IPS-NIHi7 (cell line): ENCODE data around the gene GARIN3.
"Not testable (repeated sequence)": the region's sequence is repeated elsewhere in the genome, so short reads cannot be mapped to it uniquely, and the experiment has no call there.

Source experiments
- DNase-seq: peaks from one replicate; pipeline ENCODE4 v3.0.0; 2012; ENCODE audit warnings: mixed read lengths; ENCODE audit errors: extremely low spot score

GARIN3 gene

GRCh38 chr5:157166214-157167213 is at the start of gene GARIN3:
Gene GARIN3 (minus strand): TSS chr5:157166264. CDS start chr5:157166168, 96 bp downstream.
- DNase-seq = no peak

DNA sequence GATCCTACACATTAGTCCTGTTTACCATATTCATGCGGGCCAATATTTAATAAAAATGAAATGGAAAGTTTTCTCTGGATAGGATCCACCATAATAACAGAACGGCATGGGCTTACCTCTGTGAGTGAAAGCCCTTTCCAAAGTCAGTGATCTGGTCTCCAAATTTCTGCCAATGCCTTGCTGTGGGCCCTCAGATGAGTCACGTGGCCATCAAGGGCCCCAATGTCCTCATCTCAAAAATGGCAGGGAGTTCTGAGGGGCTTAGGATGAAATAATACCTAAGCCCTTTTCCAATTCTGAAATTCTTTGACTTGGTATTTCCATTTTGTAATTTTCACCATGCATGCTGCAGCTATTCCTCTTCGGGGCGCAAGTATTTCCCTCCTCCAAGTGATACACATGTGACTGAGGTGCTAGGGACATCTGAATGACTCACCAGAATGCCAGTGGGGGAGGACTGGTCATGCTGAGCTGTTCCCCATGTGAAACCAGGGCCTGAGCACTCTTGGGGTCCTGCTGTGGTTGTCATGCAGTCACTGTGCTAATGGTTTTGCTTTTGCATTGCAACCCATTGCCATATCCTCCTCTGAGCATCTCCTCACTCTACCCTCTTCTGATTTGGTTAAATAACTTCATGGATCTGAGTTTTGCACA is 49.6 kb upstream of the GARIN3 start:
- no peak for DNase-seq

- no peak for DNase-seq
Observed at GRCh38 chr5:157214861-157215513, 48.9 kb upstream of the GARIN3 start.

GRCh38 chr5:157214415-157214814 is 48.4 kb upstream of the GARIN3 start:
- DNase-seq = no peak

- no peak for DNase-seq
Observed at GRCh38 chr5:157213527-157214243, 47.6 kb upstream of the GARIN3 start.

DNA sequence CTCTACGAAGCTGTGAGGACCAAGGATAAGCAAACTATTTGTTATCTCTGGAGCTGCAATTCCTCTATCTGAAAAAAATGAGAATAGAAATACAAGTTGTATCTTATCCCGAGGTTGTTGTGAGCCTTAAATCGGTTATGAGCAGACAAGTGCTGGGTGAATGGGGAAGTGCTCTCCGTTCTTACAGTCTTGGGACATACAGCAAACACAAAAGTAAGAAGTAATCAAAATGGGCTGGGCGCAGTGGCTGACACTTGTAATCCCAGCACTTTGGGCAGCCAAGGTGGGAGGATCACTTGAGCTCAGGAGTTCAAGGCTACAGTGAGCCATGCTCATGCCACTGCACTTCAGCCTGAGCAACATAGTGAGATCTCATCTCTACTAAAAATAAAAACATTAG is 46.2 kb upstream of the GARIN3 start:
- DNase-seq = no peak

DNA sequence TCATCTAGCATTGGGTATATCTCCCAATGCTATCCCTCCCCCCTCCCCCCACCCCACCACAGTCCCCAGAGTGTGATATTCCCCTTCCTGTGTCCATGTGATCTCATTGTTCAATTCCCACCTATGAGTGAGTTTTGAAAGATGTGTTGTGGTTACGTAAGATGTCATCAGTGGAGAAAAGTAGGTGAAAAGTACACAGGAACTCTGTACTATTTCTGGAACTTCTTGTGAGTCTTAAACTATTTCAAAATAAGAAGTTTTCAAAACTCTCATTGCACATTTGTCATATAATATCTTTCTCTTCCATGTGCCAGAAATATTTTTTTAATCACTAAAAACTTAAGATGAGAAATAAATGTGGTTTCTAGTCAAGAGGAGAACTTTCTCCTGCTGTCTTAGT is 44.6 kb upstream of the GARIN3 start:
- DNase-seq = not testable (repeated sequence)

DNA sequence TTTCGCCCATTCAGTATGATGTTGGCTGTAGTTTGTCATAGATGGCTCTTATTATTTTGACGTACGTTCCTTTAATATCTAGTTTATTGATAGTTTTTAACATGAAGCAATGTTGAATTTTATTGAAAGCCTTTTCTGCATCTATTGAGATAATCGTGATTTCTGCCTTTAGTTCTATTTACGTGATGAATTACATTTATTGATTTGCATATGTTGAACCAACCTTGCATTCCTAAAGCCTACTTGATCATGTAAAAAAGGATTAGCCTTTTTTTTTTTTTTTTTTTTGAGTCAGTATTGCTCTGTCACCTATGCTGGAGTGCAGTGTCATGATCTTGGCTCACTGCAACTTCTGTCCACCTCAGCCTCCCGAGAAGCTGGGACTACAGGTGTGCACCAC is 39.6 kb upstream of the GARIN3 start:
- no peak for DNase-seq

DNA sequence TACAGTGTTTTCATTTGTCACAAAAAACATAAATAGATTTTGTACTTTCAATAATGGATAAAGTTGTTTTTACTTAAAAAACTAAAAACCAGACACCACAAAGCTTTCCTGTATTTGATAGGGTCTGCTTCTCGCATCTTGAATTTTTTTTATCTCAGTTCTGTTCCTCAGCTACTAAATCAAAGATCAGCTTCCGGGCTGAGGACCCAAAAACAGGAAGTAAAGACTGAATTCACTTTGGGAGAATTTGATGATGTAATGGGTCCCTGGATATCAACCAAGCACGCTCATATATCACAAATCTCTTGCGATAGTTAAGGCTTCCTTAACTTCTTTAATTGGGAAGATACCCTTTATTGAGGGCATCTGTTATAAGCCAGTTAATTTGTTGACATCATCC is 38.7 kb upstream of the GARIN3 start:
- DNase-seq = no peak

- no peak for DNase-seq
Observed at GRCh38 chr5:157203417-157203816, 37.4 kb upstream of the GARIN3 start.

DNA sequence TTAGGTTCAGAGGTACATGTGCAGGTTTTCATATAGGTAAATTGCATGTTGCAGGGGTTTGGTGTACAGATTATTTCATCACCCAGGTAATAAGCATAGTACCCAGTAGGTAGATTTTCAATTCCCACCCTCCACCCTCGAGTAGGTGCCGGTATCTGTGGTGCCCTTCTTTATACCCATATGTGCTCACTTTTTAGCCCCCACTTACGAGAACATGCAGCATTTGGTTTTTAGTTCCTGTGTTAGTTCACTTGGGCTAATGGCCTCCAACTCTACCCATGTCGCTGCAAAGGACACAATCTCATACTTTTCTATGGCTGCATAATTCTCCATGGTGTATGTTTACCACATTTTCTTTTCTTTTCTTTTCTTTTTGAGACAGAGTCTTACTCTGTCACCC is 35.8 kb upstream of the GARIN3 start:
- no peak for DNase-seq

DNA sequence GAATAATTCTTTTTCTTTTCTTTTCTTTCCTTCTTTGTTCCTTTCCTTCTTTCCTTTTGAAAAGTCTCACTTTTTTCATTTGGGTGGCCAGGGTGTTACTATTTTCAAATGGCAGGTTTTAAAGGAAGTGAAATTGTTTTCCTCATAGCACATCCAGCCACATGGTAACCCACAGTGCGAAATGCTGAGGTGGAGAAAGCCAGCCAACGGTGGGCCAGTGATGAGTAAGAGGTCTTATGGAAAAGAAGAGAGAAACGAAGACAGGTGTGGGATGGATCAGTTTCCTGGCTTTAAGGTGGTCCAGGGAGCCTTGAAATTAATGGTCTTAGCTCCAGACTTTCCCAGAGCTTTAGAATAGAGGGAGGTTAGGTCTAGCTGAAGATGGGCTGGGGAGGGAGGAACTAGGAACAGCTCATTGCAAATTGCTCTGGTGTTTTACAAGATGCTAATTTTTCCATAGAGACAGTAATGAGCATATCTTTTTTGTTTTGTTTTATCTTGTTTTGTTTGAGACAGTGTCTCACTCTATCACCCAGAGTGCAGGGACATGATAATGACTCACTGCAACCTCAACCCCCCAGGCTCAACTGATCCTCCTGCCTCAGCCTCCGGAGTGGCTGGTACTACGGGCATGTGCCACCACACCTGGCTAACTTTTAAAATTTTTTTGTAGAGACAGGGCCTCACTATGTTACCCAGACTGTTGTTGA is 32.4 kb upstream of the GARIN3 start:
- DNase-seq = no peak

DNA sequence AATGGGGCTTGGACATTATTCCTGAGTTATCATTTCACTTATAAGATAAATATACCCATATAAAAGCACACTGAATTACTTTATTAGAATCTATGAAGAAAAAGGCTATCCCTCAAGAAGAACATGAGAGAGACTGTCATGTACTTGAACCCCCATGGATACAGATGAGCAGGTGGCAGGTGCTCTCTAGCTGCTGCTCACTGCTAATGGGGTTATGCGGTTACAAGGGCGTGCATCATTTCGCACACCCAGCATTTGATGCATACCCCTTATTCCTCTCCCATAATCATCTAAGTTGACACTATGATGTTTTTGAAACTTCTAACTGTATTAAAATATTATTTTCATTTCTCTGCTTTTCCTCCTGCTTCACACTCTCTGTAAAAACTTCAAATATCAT is 31.0 kb upstream of the GARIN3 start:
- no peak for DNase-seq

DNA sequence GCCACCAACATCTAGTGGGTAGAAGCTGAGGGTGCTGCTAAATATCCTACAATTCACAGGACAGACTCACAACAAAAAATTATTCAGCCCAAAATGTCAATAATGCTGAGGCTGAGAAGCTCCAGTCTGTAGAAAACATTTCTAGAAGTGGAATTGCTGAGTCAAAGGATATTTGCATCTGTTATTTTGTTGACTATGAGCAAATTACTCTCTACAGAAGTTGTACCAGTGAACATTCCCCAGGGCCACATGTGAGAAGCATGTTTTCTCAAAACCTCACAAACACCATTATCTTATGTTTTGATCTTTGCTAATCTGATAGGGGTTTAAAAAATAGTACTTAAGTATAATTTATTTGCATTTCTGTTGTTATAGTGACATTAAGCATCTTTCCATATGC is 30.0 kb upstream of the GARIN3 start:
- DNase-seq = no peak

DNA sequence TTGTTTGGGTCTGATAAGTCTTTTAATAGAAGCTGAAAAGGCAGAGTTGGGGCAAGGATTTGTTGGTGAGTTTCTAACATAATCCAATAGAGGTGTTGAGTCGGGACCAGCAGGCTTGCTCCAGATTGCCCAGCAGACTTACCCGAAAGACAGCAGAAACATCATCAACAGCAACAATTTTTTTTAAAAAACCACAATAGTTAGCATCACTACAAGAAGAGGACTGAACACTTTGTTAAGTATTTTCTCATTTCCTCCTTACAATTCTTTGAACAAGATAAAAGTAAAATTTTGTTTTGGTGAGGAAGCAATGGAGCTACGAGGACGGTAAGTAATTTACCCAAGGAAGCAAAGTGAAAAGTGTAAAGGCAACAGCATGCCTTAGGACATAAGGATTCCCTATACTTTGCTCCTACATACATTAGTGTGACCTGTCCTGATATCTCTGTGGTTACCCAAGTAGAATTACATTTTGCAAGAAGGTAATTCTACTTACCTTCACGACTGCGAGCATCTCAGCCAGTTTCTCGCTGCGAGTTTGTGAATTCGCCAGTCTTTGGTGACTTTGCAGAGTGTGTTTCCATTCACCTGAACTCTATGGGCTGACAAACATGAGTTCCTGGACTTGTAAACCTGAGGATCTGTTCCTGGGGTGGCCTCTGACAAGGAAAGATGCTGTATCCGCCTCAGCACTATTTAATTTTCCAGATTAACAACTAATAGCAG is 27.8 kb upstream of the GARIN3 start:
- DNase-seq = no peak

DNA sequence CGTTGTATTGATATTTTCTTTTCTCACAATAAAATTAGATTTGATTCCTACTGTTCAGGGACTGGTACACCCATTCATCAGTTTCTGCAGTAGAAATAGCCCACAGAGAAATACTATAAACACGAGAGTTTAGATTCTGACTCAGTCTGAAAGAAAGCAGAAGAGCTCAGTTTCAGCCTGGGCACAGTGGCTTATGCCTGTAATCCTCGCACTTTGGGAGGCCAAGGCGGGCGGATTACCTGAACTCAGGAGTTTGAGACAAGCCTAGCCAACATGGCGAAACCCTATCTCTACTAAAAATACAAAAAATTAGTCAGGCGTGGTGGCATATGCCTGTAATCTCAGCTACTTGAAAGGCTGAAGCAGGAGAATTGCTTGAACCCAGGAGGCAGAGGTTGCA is 23.2 kb upstream of the GARIN3 start:
- no peak for DNase-seq

DNA sequence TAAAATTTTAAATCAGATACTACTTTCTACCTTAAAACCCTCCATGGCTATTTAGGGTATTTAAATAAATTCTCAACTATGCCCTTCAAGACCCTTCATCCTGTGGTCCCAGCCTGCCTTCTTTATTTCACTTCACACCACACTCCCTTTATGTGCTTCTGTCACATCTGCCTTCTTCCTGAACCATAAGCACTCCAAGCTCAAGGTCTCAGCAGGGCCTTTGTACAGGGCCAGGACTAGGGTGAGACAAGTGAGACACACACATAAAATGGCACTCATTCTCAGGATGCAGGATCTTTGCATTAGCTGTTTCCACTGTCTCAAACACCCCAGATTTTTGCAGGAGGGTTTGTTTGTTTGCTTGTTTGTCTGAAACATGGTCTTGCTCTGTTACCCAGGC is 22.2 kb upstream of the GARIN3 start:
- DNase-seq = no peak

DNA sequence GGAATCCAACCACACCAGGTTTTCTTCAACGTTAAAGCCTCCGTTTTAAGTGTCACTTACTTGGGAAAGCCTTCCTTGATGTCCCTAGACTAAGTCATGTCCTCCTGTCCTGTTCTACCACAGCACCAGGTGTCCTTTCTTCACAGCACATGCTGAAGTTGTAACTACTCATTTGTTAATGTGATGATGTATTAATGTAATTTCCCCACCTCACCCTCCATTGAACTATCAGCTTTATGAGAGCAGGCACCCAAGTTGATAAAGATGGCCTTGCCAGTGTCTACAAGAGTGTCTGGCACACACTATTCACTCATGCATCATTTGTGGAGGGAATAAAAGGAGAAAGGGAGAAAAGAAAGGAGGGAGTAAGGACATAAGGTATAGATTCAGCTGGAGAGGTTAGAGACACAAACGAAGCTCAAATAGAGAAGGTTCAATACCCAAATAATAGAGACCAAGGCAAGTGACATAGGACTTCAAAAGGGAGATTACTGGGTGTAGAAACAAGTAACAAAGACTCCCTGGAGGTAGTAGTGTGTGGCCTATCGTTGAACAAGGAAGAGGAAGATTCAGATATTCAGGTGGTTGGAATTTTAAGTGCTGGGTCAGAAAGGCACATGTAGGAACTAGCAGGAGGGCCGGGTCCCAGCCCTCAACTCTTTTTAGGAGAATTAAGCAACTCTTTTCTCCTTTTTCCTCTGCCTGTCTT is 21.1 kb upstream of the GARIN3 start:
- DNase-seq = no peak

DNA sequence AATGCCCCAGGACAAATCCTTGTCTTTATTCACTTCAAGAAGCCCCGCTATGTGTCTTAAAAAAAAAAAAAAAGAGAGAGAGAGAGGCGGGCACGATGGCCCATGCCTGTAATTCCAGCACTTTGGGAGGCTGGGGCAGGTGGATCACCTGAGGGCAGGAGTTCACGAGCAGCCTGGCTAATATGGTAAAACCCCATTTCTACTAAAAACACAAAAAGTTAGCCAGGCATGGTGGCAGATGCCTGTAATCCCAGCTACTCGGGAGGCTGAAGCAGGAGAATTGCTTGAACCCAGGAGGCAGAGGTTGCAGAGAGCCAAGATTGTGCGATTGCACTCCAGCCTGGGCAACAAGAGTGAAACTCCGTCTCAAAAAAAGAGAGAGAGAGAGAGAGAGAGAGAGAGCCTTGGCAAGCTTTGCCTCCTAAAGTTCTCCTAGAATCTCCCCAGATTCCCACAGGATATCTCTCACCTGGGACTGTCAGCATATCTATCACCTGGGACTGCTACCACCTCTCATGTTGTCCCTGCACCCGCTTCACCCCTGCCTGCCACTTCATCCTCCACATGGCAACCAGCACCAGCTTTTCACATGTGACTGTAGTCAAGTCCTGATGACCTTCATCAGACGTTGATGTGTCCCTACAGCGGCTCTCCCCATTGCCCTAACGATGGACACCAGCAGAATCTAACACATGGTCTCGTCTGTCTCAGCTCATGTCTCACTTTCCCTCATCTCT is 20.4 kb upstream of the GARIN3 start:
- no peak for DNase-seq
